Mesenchymal stem cell (in vitro differentiated cells and primary cell): Measurements from ENCODE around the gene CFAP92.

Source experiments
- DNase-seq: peaks from one replicate; pipeline ENCODE4 v3.0.0-alpha.2; 2013
- H2AFZ ChIP-seq: one replicate; pipeline ENCODE4 v1.6.1; 2013; ENCODE audit warnings: low read depth, mild to moderate bottlenecking, control low read depth, inconsistent platforms, low read length, moderate library complexity
- H2AK5ac ChIP-seq: 2 replicates; pipeline ENCODE4 v1.6.1; 2013; ENCODE audit warnings: low read length, moderate library complexity, mild to moderate bottlenecking, inconsistent platforms; ENCODE audit not compliant: severe bottlenecking
- H2BK120ac ChIP-seq: one replicate; pipeline ENCODE4 v1.6.1; 2013; ENCODE audit warnings: low read depth, mild to moderate bottlenecking, inconsistent platforms, low read length, moderate library complexity
- H2BK12ac ChIP-seq, 2 experiments: one replicate each; pipeline ENCODE4 v1.6.1; 2013; ENCODE audit warnings: inconsistent platforms in 2 of 2, low read length in 2 of 2, mild to moderate bottlenecking in 2 of 2, moderate library complexity in 2 of 2, control low read depth in 1 of 2
- H2BK15ac ChIP-seq: one replicate; pipeline ENCODE4 v1.6.1; 2013; ENCODE audit warnings: mild to moderate bottlenecking, low read depth, inconsistent platforms; ENCODE audit not compliant: poor library complexity, severe bottlenecking
- H2BK5ac ChIP-seq: 2 replicates; pipeline ENCODE4 v1.6.1; 2013; ENCODE audit warnings: low read depth, mild to moderate bottlenecking, low read length, control low read depth, inconsistent platforms; ENCODE audit not compliant: poor library complexity, severe bottlenecking
- H3K14ac ChIP-seq, 2 experiments: one replicate each; pipeline ENCODE4 v1.6.1; 2013; ENCODE audit warnings: inconsistent platforms in 2 of 2, low read length in 2 of 2, control low read depth in 1 of 2, mild to moderate bottlenecking in 1 of 2, moderate library complexity in 1 of 2
- H3K18ac ChIP-seq, 2 experiments: one replicate each; pipeline ENCODE4 v1.6.1; 2013; ENCODE audit warnings: inconsistent platforms in 2 of 2, low read length in 2 of 2, control low read depth in 1 of 2, low read depth in 1 of 2, mild to moderate bottlenecking in 1 of 2
- H3K23ac ChIP-seq, 2 experiments: one replicate each; pipeline ENCODE4 v1.6.1; 2013; ENCODE audit warnings: inconsistent platforms in 2 of 2, low read length in 2 of 2, mild to moderate bottlenecking in 2 of 2, moderate library complexity in 2 of 2, control low read depth in 1 of 2
- H3K27ac ChIP-seq: 2 replicates; pipeline ENCODE4 v1.5.1; 2013; ENCODE audit warnings: mild to moderate bottlenecking, moderate library complexity, low read length, control low read depth, inconsistent platforms; ENCODE audit not compliant: poor library complexity, severe bottlenecking
- H3K27me3 ChIP-seq, 2 experiments: 2 replicates each; pipeline versions ENCODE4 v1.6.1 to v1.7.0; 2013; ENCODE audit warnings: low read length in 2 of 2, mild to moderate bottlenecking in 2 of 2, moderate library complexity in 2 of 2, control low read depth in 1 of 2, inconsistent platforms in 1 of 2; ENCODE audit not compliant: control insufficient read depth in 1 of 2, insufficient read depth in 1 of 2
- H3K36me3 ChIP-seq, 2 experiments: 2 replicates each; pipeline versions ENCODE4 v1.6.1 to v1.7.0; 2013; ENCODE audit warnings: low read length in 2 of 2, control low read depth in 1 of 2, inconsistent platforms in 1 of 2, low read depth in 1 of 2, mild to moderate bottlenecking in 1 of 2; ENCODE audit not compliant: insufficient read depth in 2 of 2, control insufficient read depth in 1 of 2
- H3K4ac ChIP-seq, 2 experiments: one replicate each; pipeline ENCODE4 v1.6.1; 2013; ENCODE audit warnings: inconsistent platforms in 2 of 2, low read length in 2 of 2, mild to moderate bottlenecking in 2 of 2, moderate library complexity in 2 of 2, control low read depth in 1 of 2, low read depth in 1 of 2
- H3K4me1 ChIP-seq: 2 replicates; pipeline ENCODE4 v1.6.1; 2013; ENCODE audit warnings: low read depth, low read length, control low read depth; ENCODE audit not compliant: control insufficient read depth, insufficient read depth
- H3K4me2 ChIP-seq: 2 replicates; pipeline ENCODE4 v1.6.1; 2013; ENCODE audit warnings: low read length, mild to moderate bottlenecking, inconsistent platforms; ENCODE audit not compliant: poor library complexity, severe bottlenecking
- H3K4me3 ChIP-seq, 2 experiments: 2 replicates each; pipeline versions ENCODE4 v1.5.1 to v1.7.0; 2013; ENCODE audit warnings: low read length in 2 of 2, mild to moderate bottlenecking in 2 of 2, control low read depth in 1 of 2, low read depth in 1 of 2; ENCODE audit not compliant: insufficient read depth in 1 of 2
- H3K79me1 ChIP-seq: replicated peaks from 2 replicates; pipeline ENCODE4 v1.6.1; 2013; ENCODE audit warnings: mild to moderate bottlenecking, control low read depth, low read length, inconsistent platforms; ENCODE audit not compliant: poor library complexity, severe bottlenecking
- H3K9ac ChIP-seq: 2 replicates; pipeline ENCODE4 v1.7.0; 2013; ENCODE audit warnings: mild to moderate bottlenecking, low read length, moderate library complexity
- H3K9me3 ChIP-seq: 2 replicates; pipeline ENCODE4 v1.7.0; 2013; ENCODE audit warnings: mild to moderate bottlenecking, low read length; ENCODE audit not compliant: control insufficient read depth
- H4K8ac ChIP-seq: one replicate; pipeline ENCODE4 v1.6.1; 2013; ENCODE audit warnings: inconsistent platforms, mild to moderate bottlenecking, low read length, moderate library complexity
- H4K91ac ChIP-seq: one replicate; pipeline ENCODE4 v1.6.1; 2013; ENCODE audit warnings: mild to moderate bottlenecking, low read length, inconsistent platforms
- WGBS: methylation state at CpG from one replicate; pipeline ENCODE4 v1.1.7; 2013; ENCODE audit warnings: mixed read lengths; 5-methylcytosine and 5-hydroxymethylcytosine counted together

CFAP92 gene

DNA sequence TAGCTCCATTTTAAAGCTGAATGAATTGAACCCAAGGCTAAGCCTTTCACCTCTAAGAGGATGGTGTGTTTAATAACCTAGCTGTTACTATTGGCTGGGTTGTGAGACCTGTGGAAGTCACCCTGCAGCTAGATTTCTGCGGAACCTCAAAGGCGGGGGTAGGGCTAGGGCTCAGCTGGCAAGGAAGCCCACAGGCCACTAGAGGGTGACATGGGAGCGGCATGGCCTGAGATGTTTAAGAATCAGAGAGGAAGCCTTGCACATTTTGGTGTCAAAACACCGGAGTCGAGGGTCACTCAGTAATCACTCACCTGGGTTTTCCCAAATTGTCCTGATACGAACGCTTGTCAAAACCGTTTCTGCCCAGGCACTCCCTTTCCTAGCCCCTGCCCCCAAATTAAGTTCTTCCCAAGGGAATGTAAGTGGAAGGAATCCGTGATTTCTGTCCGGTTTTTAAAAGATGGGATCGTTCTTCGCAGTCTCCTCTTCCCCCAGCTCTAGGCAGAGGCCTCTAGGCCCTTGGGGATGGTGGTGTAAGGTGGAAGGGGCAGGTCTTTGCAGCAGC is 118.2 kb downstream of the CFAP92 start:
- Histone ChIP-seq H3K18ac (no peak overlapping the region), H3K9ac (no peak overlapping the region), H3K36me3 (no peaks in the 10 kb centered on the region), H3K27me3 (peaks cover 0 to 18% of the 10 kb centered on the region in 2 experiments), H2BK15ac (no peak overlapping the region), H3K23ac (no peak overlapping the region), H3K4me1 (peaks cover 8% of the 10 kb centered on the region), H3K4me3 (no peak overlapping the region), H2BK12ac (no peak overlapping the region), H3K27ac (no peak overlapping the region), H2BK120ac (no peak overlapping the region), H4K91ac (no peak overlapping the region), H3K4me2 (no peak overlapping the region), H2AFZ (no peak overlapping the region), H4K8ac (no peak overlapping the region), H3K14ac (no peak overlapping the region), H2AK5ac (no peak overlapping the region), H2BK5ac (no peak overlapping the region), H3K79me1 (peaks cover 4% of the 10 kb centered on the region), H3K9me3 (no peaks in the 10 kb centered on the region), H3K4ac (peak overlapping the region in 1 of 2 experiments; percentile 25)
- WGBS: 56% methylated on average over 8 of the region's 12 CpGs
- peak; percentile 41 for DNase-seq

DNA sequence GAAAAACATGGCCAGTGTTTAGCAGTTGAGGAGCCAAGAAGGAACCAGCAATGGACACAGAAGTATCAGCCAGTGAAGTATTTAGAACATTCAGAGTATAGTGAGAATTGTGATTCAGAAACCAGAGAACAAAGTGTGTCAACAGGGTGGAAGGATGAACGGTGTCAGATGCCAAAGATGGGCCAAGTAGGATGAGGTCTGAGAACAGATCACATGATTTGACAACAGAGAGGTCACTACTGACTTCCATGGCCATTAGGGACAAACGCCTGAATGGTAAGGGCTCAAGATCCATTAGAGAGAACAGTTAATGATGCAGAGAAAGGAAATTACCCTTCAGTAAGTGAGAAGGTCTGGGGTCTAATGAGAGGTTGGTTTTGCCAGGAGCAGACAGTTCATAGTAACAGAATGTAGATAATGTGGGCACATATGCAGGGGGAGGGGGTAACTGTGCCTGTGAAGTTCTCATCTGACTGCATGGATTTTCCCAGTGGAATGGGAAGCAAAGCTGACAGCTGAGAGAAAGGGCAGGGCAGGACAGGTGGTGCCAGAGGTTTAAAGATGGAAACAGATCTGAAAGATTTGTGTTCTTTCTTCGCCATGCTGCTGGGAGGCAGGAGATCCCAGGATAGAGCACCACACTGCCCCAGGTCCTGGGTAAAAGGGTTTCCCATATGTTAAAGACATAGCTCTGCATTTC is 119.2 kb downstream of the CFAP92 start:
- 57% methylated on average over 3 of the region's 3 CpGs for WGBS

DNA sequence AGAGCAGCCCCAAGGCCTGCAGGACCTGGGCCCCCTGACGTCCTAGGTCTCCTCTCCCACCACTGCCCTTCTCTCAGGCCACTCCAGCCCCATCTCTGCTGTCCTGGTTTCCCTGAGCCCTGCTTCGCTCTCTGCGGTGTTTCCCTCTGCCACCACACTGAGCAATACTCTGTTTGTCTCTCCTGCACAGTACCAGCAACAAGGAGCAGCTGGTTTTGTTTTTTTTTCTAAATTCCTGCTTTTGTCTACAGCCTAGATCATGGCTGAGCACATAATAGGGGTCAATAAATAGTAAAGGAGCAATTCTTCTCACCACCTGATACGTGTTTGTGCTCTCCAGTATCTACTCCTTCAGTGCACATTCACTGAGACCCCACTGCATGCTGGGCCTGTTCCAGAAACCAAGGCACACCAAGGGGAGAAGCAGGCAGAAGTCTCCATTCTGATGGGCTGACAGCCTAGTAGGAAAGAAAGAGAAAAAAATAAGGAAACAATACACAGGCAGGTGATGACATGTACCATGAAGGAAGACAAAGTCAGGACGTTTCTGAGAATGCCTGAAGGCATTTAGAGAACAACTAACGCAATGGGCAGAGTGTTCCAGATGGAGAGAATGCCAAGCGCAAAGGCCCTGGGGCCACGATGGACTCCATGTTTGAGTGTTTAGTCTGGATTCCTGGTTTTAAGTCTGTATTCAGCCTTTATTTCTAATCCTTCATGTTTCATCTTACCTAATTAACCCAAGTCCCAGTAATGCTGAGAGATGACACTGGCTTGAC is 120.4 kb downstream of the CFAP92 start:
- H3K79me1 ChIP-seq: peaks cover 4% of the 10 kb centered on the region
- WGBS: 70% methylated on average over 6 of the region's 8 CpGs
- H3K27me3 ChIP-seq: peaks cover 0 to 18% of the 10 kb centered on the region in 2 experiments

More for the DNA sequence above, 119.2 kb downstream of the CFAP92 start:
- no peak overlapping the region for H3K23ac ChIP-seq
- H2AFZ ChIP-seq: no peak overlapping the region
- H3K4me1 ChIP-seq: peaks cover 2% of the 10 kb centered on the region
- H2BK120ac ChIP-seq: no peak overlapping the region
- peaks cover 0 to 18% of the 10 kb centered on the region in 2 experiments for H3K27me3 ChIP-seq
- no peak overlapping the region for H2BK5ac ChIP-seq
- no peak overlapping the region for H2BK15ac ChIP-seq
- no peak overlapping the region for H3K4me3 ChIP-seq
- no peak overlapping the region for H3K18ac ChIP-seq
- no peak overlapping the region for H3K27ac ChIP-seq
- no peak overlapping the region for H3K4ac ChIP-seq
- no peak overlapping the region for H4K8ac ChIP-seq
- DNase-seq: no peak
- no peaks in the 10 kb centered on the region for H3K9me3 ChIP-seq
- peaks cover 4% of the 10 kb centered on the region for H3K79me1 ChIP-seq
- no peak overlapping the region for H2BK12ac ChIP-seq
- H3K4me2 ChIP-seq: no peak overlapping the region
- H3K9ac ChIP-seq: no peak overlapping the region
- H2AK5ac ChIP-seq: no peak overlapping the region
- no peak overlapping the region for H4K91ac ChIP-seq
- H3K14ac ChIP-seq: no peak overlapping the region
- H3K36me3 ChIP-seq: no peaks in the 10 kb centered on the region

DNA sequence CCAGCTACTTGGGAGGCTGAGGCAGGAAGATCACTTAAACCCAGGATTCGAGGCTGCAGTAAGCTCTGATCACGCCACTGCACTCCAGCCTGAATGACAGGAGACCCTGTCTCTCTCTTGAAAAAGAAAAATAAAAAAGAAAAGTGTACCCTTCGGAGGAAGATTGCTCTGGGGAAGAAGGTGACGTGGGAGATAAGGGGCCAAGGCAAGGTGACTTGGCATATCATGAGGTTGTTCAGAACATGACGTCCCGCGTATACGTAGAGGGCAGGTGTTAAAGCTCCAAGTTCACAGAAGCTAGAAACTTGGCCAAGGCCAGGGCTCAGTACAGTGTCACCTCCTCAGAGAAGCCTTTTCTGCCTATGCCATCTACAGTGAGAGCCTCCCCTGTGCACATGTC is 121.1 kb downstream of the CFAP92 start:
- no peak overlapping the region for H2AK5ac ChIP-seq
- no peak overlapping the region for H4K91ac ChIP-seq
- H3K23ac ChIP-seq: no peak overlapping the region
- H3K9ac ChIP-seq: no peak overlapping the region
- H3K4me1 ChIP-seq: no peaks in the 10 kb centered on the region
- H3K4ac ChIP-seq: no peak overlapping the region
- no peak overlapping the region for H3K18ac ChIP-seq
- 95% methylated on average over 8 of the region's 8 CpGs for WGBS
- H2AFZ ChIP-seq: no peak overlapping the region
- H3K4me3 ChIP-seq: no peak overlapping the region
- no peak overlapping the region for H2BK12ac ChIP-seq
- no peak overlapping the region for H2BK15ac ChIP-seq
- H3K79me1 ChIP-seq: peaks cover 1% of the 10 kb centered on the region
- H3K9me3 ChIP-seq: no peaks in the 10 kb centered on the region
- H3K4me2 ChIP-seq: no peak overlapping the region
- H3K27ac ChIP-seq: no peak overlapping the region
- DNase-seq: no peak
- H3K14ac ChIP-seq: no peak overlapping the region
- no peak overlapping the region for H2BK5ac ChIP-seq
- H4K8ac ChIP-seq: no peak overlapping the region
- H3K36me3 ChIP-seq: no peaks in the 10 kb centered on the region
- peaks cover 0 to 18% of the 10 kb centered on the region in 2 experiments for H3K27me3 ChIP-seq
- H2BK120ac ChIP-seq: no peak overlapping the region

More for the DNA sequence above, 120.4 kb downstream of the CFAP92 start:
- H3K4me2 ChIP-seq: no peak overlapping the region
- H4K91ac ChIP-seq: no peak overlapping the region
- H4K8ac ChIP-seq: no peak overlapping the region
- no peak overlapping the region for H3K27ac ChIP-seq
- DNase-seq: no peak
- no peak overlapping the region for H3K4ac ChIP-seq
- H2BK12ac ChIP-seq: no peak overlapping the region
- H2BK120ac ChIP-seq: no peak overlapping the region
- no peak overlapping the region for H2BK15ac ChIP-seq
- no peak overlapping the region for H3K9ac ChIP-seq
- no peak overlapping the region for H2AK5ac ChIP-seq
- H2AFZ ChIP-seq: no peak overlapping the region
- H3K23ac ChIP-seq: no peak overlapping the region
- no peaks in the 10 kb centered on the region for H3K9me3 ChIP-seq
- no peak overlapping the region for H2BK5ac ChIP-seq
- no peak overlapping the region for H3K14ac ChIP-seq
- H3K4me3 ChIP-seq: no peak overlapping the region
- no peaks in the 10 kb centered on the region for H3K36me3 ChIP-seq
- peaks cover 2% of the 10 kb centered on the region for H3K4me1 ChIP-seq
- H3K18ac ChIP-seq: no peak overlapping the region
